ENCODE data around the gene PSMD9. TPM values are rescaled to one million over a fixed set of nuclear protein-coding genes. Genes with fewer than 3 reads are reported as not detected.

The PSMD9 gene
- total RNA-seq, 2 donors from 2014 or later, result 68.2 to 73.3 TPM

- intact Hi-C loops (cut with DNase I), result no loop called here
- no peaks in the 10 kb centered on the region for H3K36me3 ChIP-seq
- H3K4me1 ChIP-seq (replicated peaks), result peaks cover 15% of the 10 kb centered on the region
- no peak overlapping the region for H3K4me3 ChIP-seq
- TF ChIP-seq POLR2A (IDR thresholded peaks at IDR 0.05) (no peak), POLR2AphosphoS5 (IDR thresholded peaks at IDR 0.05) (peak; percentile 71)
- WGBS, result 14% methylated on average over 1 of the region's 1 CpG
- H3K27me3 ChIP-seq (replicated peaks; ENCODE audit: insufficient read depth), result no peaks in the 10 kb centered on the region
- no peaks in the 10 kb centered on the region for H3K9me3 ChIP-seq
- H3K27ac ChIP-seq, result peak overlapping the region; percentile 45 to 60
- peak; percentile 57 for DNase-seq (ENCODE audit: low spot score)
These were observed 5.4 kb downstream of the PSMD9 start for GRCh38 chr12:121893961-121894460.

- Histone ChIP-seq H3K9me3 (no peaks in the 10 kb centered on the region), H3K27me3 (replicated peaks; ENCODE audit: insufficient read depth) (no peaks in the 10 kb centered on the region), H3K4me3 (no peak overlapping the region), H3K4me1 (replicated peaks) (peaks cover 12% of the 10 kb centered on the region), H3K36me3 (no peaks in the 10 kb centered on the region), H3K27ac (peak overlapping the region in 1 of 2 donors; percentile 60)
- DNase-seq (ENCODE audit: low spot score), result no peak
- no peak for TF ChIP-seq POLR2A (IDR thresholded peaks at IDR 0.05)
- TF ChIP-seq CTCF (IDR thresholded peaks at IDR 0.05), result peak in 1 of 4 experiments; percentile 19
- intact Hi-C loops (cut with DNase I), result no loop called here
- 37% methylated on average over 7 of the region's 7 CpGs for WGBS
These were observed 6.0 kb downstream of the PSMD9 start for GRCh38 chr12:121894633-121895032.

- no peak overlapping the region for H3K4me3 ChIP-seq
- WGBS, result 77% methylated on average over 5 of the region's 5 CpGs
These were observed 9.7 kb downstream of the PSMD9 start for GRCh38 chr12:121898287-121898686.

GRCh38 chr12:121899590-121899989, 11.0 kb downstream of the PSMD9 start:
- Histone ChIP-seq H3K4me1 (replicated peaks) (no peaks in the 10 kb centered on the region), H3K4me3 (no peak overlapping the region), H3K27me3 (replicated peaks; ENCODE audit: insufficient read depth) (no peaks in the 10 kb centered on the region), H3K36me3 (no peaks in the 10 kb centered on the region), H3K27ac (no peak overlapping the region), H3K9me3 (no peaks in the 10 kb centered on the region)
- no peak for DNase-seq (ENCODE audit: low spot score)
- intact Hi-C loops (cut with DNase I), result no loop called here
- TF ChIP-seq POLR2AphosphoS5 (IDR thresholded peaks at IDR 0.05) (no peak), CTCF (IDR thresholded peaks at IDR 0.05) (no peak), POLR2A (IDR thresholded peaks at IDR 0.05) (no peak)
- 92% methylated on average over 13 of the region's 14 CpGs for WGBS

More at GRCh38 chr12:121898287-121898686, 9.7 kb downstream of the PSMD9 start:
- intact Hi-C loops (cut with DNase I), result no loop called here
- Histone ChIP-seq H3K27me3 (replicated peaks; ENCODE audit: insufficient read depth) (no peaks in the 10 kb centered on the region), H3K9me3 (no peaks in the 10 kb centered on the region), H3K4me1 (replicated peaks) (peaks cover 6% of the 10 kb centered on the region), H3K27ac (no peak overlapping the region), H3K36me3 (no peaks in the 10 kb centered on the region)
- TF ChIP-seq POLR2AphosphoS5 (IDR thresholded peaks at IDR 0.05) (no peak), POLR2A (IDR thresholded peaks at IDR 0.05) (no peak), CTCF (IDR thresholded peaks at IDR 0.05) (no peak)
- DNase-seq (ENCODE audit: low spot score), result no peak

- DNase-seq (ENCODE audit: low spot score), result no peak
- WGBS, result 100% methylated on average over 2 of the region's 2 CpGs
- no peaks in the 10 kb centered on the region for H3K27me3 ChIP-seq (replicated peaks; ENCODE audit: insufficient read depth)
- TF ChIP-seq POLR2AphosphoS5 (IDR thresholded peaks at IDR 0.05) (no peak), CTCF (IDR thresholded peaks at IDR 0.05) (no peak), POLR2A (IDR thresholded peaks at IDR 0.05) (no peak)
- intact Hi-C loops (cut with DNase I), result no loop called here
- no peak overlapping the region for H3K27ac ChIP-seq
- no peaks in the 10 kb centered on the region for H3K36me3 ChIP-seq
- H3K9me3 ChIP-seq, result no peaks in the 10 kb centered on the region
- H3K4me1 ChIP-seq (replicated peaks), result no peaks in the 10 kb centered on the region
- no peak overlapping the region for H3K4me3 ChIP-seq
These were observed 14.6 kb downstream of the PSMD9 start for GRCh38 chr12:121903202-121903601.
